Measurements from ENCODE around the gene CARD9.
A peak's percentile ranks its signal among the peaks of the same experiment; 100 is the strongest.
"Not testable (repeated sequence)": the region's sequence is repeated elsewhere in the genome, so short reads cannot be mapped to it uniquely, and the experiment has no call there.

CARD9 gene, protein sequence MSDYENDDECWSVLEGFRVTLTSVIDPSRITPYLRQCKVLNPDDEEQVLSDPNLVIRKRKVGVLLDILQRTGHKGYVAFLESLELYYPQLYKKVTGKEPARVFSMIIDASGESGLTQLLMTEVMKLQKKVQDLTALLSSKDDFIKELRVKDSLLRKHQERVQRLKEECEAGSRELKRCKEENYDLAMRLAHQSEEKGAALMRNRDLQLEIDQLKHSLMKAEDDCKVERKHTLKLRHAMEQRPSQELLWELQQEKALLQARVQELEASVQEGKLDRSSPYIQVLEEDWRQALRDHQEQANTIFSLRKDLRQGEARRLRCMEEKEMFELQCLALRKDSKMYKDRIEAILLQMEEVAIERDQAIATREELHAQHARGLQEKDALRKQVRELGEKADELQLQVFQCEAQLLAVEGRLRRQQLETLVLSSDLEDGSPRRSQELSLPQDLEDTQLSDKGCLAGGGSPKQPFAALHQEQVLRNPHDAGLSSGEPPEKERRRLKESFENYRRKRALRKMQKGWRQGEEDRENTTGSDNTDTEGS

DNA sequence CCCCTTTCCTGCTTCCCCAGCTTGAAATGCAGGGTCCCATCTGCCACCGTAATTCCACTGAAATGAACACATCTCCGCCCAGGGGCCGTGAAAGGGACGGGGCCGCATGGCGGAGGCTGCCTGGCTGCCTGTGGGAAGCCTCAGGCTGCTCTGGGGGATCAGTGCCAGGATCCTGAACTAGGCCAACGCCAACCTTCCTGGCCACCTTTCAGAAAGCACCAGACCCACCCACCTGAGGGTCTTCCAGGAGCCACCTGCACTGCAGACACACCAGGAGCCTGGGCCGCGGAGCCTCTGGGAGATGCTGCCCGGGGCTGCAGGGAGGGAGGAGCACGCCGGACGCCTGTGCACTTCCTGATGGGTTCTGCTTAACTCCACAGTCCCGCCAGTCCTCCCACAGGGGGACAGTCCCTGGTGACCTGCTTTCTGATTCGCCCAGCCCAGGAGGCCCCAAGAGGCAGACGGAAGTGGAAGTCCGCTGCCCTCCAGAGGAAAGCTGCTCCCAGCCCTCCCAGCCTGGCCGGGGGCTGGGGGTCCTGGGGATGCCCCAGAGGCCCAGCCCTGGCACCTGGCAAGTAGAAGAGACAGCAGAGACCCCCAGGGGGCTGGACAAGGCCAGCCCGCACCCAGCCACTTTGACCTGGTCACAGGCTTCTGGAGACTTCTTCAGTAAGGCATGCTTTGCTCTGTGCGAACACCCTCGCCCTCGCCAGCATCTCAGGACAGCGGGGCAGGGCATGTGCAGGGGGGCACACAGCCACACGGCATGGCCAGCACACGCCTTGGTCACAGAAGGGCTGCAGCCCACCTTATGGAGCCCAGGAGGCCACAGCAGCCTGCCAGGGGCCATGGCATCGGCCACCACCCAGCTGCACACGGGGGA is at the start of gene CARD9:
CARD9 (minus strand) TSS at position 370 of the 883 bp plus-strand sequence. CDS start 1,591 bp downstream, outside the sequence.
- DNase-seq, result no peak
- in situ Hi-C loops (cut with HindIII; ENCODE audit: low pct_ligation_motif_present, low pct_unique_long_range_greater_than_20kb, low sequenced_read_pairs), result no loop called here

DNA sequence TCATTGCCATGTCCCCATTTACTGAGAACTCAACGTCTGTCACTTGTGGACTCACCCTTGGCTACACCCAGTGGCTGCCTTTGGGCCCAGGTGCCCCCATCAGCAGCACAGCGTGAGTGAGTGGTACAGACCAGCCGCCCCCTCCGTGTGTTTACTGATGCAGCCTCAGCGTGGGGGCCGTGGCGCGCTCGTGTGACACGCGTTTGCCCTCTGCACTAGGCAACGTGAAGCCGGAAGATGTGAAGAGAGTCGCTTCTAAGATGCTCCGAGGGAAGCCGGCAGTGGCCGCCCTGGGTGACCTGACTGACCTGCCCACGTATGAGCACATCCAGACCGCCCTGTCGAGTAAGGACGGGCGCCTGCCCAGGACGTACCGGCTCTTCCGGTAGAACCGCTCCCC is 49.4 kb upstream of the CARD9 start:
- in situ Hi-C loops (cut with HindIII; ENCODE audit: low pct_ligation_motif_present, low pct_unique_long_range_greater_than_20kb, low sequenced_read_pairs), result no loop called here
- no peak for DNase-seq

DNA sequence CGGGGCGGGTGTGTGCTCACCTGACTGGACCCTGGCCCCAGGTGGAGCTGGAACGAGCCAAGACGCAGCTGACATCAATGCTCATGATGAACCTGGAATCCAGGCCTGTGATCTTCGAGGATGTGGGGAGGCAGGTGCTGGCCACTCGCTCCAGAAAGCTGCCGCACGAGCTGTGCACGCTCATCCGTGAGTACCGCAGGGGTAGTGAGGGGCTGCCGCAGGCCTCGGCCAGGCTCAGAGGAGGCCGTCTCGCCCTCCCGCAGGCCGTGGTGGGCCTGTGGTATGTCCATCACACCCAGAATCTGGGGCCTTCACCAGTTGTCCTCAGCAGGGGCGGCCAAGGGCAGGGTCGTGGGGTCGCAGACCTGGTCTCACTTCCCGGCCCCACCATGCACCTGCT is 48.3 kb upstream of the CARD9 start:
- DNase-seq, result no peak
- in situ Hi-C loops (cut with HindIII; ENCODE audit: low pct_ligation_motif_present, low pct_unique_long_range_greater_than_20kb, low sequenced_read_pairs), result no loop called here

DNA sequence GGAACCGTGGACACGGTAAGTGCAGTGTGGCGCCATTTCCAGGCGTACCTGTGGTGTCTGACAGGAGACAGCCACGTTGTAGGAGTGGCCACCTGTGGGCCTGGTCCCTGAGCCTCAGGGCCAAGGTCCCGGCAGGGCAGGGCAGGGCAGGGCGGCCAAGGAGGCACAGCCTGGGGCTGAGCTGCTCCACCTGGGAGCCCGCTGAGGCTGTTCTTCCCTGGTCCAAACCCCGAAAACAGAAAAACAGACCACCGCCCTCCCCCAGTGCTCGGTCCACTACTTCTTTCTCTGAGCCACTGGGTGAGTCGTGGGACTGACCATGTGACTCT is 45.6 kb upstream of the CARD9 start:
- DNase-seq, result no peak
- in situ Hi-C loops (cut with HindIII; ENCODE audit: low pct_ligation_motif_present, low pct_unique_long_range_greater_than_20kb, low sequenced_read_pairs), result no loop called here

DNA sequence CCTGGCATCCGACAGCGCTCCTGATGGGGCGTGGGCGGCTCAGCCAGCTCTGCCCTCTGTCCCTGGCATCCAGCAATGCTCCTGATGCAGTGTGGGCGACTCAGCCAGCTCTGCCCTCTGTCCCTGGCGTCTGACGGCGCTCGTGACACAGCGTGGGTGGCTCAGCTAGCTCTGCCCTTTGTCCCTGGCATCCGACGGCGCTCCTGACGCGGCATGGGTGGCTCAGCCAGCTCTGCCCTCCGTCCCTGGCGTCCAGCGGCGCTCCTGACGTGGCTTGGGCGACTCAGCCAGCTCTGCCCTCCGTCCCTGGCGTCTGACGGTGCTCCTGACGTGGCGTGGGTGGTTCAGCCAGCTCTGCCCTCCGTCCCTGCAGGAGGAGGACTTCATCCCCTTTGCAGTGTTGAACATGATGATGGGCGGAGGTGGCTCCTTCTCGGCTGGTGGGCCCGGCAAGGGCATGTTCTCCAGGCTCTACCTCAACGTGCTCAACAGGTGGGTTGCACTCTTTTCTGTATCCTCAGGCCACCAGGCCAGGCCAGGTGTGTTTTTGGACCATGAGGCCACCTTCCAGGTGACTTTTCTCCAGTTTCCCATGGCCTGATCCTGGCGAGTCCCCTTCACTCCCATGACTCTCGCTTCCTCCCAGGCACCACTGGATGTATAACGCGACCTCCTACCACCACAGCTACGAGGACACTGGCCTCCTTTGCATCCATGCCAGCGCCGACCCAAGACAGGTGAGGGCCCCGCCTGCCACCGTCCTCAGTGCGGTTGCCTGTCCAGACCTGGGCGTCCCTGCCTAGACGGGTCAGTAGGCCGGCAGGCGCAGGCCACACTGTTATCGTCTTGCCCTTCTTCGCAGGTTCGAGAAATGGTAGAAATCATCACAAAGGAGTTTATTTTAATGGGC is 45.0 kb upstream of the CARD9 start:
- no peak for DNase-seq
- in situ Hi-C loops (cut with HindIII; ENCODE audit: low pct_ligation_motif_present, low pct_unique_long_range_greater_than_20kb, low sequenced_read_pairs), result no loop called here

DNA sequence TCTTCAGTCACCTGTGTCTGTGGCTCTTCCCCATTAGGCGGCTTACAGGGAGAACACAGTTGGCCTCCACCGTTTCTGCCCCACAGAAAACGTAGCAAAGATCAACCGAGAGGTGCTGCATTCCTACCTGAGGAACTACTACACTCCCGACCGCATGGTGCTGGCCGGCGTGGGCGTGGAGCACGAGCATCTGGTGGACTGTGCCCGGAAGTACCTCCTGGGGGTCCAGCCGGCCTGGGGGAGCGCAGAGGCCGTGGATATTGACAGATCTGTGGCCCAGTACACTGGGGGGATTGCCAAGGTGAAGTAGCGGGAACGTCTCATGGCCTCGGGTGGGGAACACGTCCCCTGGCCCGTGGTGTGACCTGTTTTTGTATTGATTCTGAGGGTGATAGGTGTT is 43.4 kb upstream of the CARD9 start:
- in situ Hi-C loops (cut with HindIII; ENCODE audit: low pct_ligation_motif_present, low pct_unique_long_range_greater_than_20kb, low sequenced_read_pairs), result no loop called here
- DNase-seq, result no peak

DNA sequence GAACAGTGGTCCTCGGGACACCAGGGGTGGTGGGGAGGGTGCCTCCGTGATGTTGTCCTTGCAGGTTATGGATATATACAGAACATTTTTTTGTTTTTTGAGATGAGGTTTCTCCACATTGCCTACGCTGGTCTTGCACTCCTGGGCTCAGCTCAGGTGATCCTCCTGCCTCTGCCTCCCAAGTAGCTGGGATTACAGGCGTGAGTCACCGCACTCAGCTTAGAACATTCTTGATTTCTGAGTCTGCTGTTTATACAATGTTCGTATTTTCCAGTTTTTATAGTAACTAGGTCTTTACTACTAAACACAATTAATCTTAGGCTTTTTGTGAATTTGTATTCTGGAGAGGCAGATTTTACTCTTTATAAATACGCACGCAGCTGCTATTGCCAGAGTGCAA is 43.0 kb upstream of the CARD9 start:
- in situ Hi-C loops (cut with HindIII; ENCODE audit: low pct_ligation_motif_present, low pct_unique_long_range_greater_than_20kb, low sequenced_read_pairs), result no loop called here
- no peak for DNase-seq

DNA sequence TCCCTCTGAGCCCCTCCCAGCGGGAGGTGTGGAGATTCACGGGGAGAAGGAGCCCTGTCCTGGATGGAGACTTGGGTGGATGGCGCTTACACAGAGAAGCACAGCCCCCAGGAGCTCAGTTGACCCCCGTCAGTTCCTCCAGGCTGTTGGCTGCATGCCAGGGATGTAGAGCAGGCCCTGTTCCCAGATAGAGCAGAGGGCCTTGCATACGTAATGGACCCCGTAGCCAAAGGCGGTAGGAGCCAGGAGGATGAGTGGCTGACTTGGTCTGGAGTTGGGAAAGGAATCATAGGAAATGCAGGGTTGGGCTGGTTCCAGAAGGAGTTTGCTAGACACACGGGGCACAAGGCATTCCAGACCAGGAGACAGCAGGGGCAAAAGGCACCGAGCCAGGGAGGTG is 39.5 kb upstream of the CARD9 start:
- in situ Hi-C loops (cut with HindIII; ENCODE audit: low pct_ligation_motif_present, low pct_unique_long_range_greater_than_20kb, low sequenced_read_pairs), result no loop called here
- no peak for DNase-seq

DNA sequence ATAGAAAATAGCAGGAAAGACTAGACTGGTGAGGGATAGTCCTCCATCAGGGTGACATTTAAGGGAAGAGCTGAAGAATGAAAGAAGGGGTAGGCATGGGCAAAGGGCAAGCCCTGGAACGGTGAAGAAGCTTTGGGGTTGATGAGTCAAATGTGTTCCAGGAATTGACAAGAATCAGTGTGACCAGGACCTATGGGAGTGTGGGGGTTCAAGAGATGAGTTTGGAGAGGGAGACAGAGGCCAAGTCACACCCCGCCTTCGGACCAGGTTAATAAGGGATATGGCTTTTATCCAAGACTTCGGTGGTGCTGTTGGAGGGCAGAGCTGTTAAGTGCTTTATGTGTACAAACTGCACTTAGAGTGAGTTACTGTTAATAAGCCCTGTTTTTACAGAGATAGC is 37.9 kb upstream of the CARD9 start:
- no peak for DNase-seq
- in situ Hi-C loops (cut with HindIII; ENCODE audit: low pct_ligation_motif_present, low pct_unique_long_range_greater_than_20kb, low sequenced_read_pairs), result no loop called here

DNA sequence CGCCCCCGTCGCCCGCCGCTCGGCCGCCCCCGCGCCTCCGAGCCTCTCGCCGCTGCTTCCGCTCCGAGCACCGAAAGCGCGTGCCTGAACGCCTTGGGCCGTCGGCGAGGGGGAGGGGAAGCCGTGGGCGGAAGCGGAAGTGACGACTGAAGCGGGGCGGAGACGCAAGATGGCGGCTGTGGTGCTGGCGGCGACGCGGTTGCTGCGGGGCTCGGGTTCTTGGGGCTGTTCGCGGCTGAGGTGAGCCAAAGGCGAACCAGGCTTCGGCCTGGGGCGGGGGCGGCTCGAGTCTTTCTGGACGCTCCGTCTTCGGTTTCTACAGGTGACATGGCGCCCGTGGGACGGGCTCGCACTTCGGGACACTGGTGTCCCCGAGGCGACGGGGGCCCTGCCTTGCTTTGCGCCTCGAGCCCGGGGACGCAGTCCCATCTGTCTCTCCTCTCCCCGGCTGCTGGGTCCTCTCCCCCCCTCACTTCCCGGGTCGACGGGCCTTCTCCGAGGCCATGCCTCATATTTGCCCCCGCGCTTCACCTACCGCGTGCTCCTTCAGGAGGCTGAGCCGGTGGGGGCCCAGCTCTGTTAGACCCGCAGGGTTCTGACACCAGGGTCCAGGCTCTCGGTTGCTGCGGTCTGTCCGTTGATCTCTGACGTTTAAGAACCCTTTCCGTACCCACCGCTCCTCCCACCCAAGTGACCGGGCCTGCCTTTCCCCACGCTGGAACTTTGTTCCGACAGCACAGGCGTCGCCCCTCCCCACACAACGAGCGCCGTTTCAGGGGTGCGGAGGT is 37.2 kb upstream of the CARD9 start, which contains the start of the genes ENTR1 and PMPCA:
ENTR1 (minus strand) TSS at position 115 of the 788 bp plus-strand sequence. CDS start 217 bp downstream, outside the sequence.
PMPCA (plus strand) TSS at position 159 of the 788 bp plus-strand sequence; CDS start at position 170, 11 bp downstream.
- in situ Hi-C loops (cut with HindIII; ENCODE audit: low pct_ligation_motif_present, low pct_unique_long_range_greater_than_20kb, low sequenced_read_pairs), result no loop called here
- peak; percentile 87 for DNase-seq

DNA sequence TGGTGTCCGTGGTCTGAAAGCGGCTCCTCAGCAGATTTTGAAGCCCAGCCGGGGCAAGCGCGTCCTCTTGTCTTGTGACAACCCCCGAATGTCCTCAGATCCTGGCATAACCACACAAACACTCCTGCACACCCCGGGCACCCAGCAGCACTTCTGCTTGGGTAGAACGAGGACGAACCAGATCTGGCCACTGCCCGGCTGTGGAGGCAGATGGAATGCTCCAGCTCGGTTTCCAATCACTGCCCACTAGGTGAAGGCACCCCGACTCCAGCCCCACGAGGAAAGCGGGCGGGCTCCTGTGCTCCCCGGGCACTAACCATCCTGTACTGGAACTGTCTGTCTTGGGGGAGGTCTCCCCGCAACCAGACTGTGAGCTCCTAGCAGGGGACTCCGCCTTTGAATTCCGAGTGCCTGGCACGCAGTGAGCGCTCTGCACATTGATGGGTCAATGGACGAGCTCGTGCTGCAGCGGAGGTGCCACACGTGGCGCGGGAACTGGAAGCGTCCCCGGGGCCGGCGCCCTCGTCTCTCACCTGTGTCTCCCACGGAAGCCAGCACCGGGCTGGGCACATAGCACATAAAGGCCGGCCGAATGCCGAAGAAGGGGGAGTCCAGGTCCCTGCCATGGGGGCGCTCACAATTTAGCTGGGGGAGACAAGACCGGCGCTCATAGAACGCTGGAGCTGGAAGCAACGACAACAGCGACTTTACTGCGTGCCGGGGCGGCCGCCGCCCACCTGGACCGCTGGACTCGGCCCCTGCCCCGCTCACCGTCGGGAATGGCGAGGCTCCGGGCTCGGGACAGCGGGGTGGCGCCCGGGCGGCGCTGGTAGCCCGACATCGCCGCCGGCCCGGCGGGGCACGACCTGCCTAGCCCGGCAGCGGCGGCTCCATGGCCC is 36.3 kb upstream of the CARD9 start:
- in situ Hi-C loops (cut with HindIII; ENCODE audit: low pct_ligation_motif_present, low pct_unique_long_range_greater_than_20kb, low sequenced_read_pairs), result no loop called here

DNA sequence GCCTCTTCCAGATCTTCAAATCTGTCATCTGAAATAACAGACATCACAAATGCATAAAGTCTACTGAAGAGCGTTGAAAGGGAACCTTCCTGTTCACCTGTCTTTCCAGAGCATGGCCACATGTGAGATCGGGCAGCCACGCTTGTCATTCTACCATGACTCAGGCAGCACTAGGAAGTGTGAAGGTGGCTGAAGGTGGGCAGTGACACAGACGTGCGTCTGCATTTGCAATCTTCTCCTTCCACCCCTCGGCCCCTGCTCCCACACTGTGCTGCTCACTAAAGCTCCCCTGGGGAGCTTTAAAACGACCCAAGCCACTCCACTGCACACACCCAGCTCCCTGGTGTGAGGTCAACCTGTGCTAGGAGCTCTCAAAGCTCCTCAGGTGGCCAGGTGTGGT is 34.4 kb upstream of the CARD9 start:
- in situ Hi-C loops (cut with HindIII; ENCODE audit: low pct_ligation_motif_present, low pct_unique_long_range_greater_than_20kb, low sequenced_read_pairs), result no loop called here
- no peak for DNase-seq

More for the DNA sequence above, 36.3 kb upstream of the CARD9 start:
- peak; percentile 43 for DNase-seq

DNA sequence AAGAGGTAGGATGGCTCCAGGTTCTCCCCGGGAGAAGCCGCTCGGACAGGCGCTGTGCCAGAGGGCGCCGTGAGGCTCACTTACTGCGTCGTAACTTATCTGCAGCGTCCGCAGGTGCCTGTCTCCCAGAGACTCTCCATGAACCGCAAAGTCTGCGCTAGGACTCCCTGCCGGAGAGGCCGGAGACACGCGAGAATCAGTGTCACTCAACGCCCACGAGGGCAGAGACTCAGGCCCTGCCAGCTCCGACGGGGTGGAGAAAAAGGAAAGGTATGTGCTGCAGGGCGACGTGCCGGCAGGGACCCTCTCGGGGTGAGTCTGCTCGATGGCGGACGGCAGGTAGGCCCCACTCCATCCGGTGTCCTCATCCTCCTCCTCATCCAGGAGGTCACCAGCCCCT is 33.6 kb upstream of the CARD9 start:
- in situ Hi-C loops (cut with HindIII; ENCODE audit: low pct_ligation_motif_present, low pct_unique_long_range_greater_than_20kb, low sequenced_read_pairs); DNase-seq: not testable (repeated sequence)

DNA sequence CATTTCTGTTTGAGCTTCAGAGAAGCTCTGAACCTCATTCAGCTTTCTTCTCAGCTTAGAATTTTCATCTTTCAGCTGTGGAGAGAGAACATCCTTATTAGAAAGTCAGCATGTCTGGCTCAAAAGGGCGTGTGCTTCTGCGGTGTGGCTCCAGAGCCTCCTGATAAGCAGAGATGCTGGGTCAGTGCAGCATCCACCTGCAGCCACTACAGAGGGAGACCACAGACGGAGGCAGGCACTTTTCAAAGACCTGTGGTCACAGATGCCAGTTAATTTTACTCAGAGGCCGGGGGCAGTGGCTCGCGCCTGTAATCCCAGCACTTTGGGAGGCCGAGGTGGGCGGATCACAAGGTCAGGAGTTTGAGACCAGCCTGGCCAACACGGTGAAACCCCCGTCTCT is 32.4 kb upstream of the CARD9 start:
- in situ Hi-C loops (cut with HindIII; ENCODE audit: low pct_ligation_motif_present, low pct_unique_long_range_greater_than_20kb, low sequenced_read_pairs); DNase-seq: not testable (repeated sequence)

DNA sequence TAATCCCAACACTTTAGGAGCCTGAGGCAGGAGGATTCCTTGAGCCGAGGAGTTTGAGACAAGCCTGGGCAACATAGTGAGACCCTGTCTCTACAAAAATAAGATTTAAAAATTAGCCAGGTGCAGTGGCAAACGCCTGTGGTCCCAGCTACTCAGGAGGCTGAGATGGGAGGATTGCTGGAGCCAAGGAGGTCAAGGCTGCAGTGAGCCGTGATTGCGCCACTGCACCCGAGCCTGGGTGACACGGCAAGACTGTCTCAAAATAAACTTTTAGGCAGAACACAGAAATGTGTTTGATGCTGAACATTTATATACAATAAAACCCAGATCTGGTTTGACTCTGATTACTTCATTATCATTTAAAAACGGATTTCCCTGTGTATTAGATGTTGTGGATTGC is 32.0 kb upstream of the CARD9 start:
- in situ Hi-C loops (cut with HindIII; ENCODE audit: low pct_ligation_motif_present, low pct_unique_long_range_greater_than_20kb, low sequenced_read_pairs), result no loop called here

DNA sequence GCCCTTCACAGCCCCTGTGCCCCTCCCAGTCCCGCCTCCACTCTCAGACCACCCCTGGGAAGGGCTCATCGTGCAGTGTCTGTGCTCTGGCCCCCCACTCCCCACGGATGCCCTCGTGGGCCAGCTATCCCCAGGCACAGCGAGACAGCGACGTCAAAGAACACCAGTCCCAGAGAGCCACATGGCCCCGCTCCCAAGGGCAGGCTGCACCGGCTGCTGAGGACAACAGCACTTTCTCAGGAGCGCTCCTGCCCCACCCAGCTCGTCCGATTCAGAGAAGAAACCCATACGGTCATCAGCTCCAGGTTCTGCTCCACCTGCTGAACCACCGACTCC is 31.3 kb upstream of the CARD9 start:
- DNase-seq, result no peak
- in situ Hi-C loops (cut with HindIII; ENCODE audit: low pct_ligation_motif_present, low pct_unique_long_range_greater_than_20kb, low sequenced_read_pairs), result no loop called here

More for the DNA sequence above, 32.0 kb upstream of the CARD9 start:
- no peak for DNase-seq
